HT1080 (cell line): Measurements from ENCODE around the gene ELOA2. TPM values are rescaled to one million over a fixed set of nuclear protein-coding genes. Genes with fewer than 3 reads are reported as not detected.
"Not testable (repeated sequence)": the region's sequence is repeated elsewhere in the genome, so short reads cannot be mapped to it uniquely, and the experiment has no call there.

ENCODE experiments used
- DNase-seq: peaks from one replicate; pipeline ENCODE4 v3.0.0-alpha.2; 2015; ENCODE audit warnings: low read depth
- total RNA-seq: library from RNA; depleted of rRNA; stranded (reverse); fragments of >200 nt; shearing (Covaris generic); gene quantifications from 2 replicates; pipeline ENCODE4 v1.2.3, GENCODE V29; 2014; rRNA removed

The ELOA2 gene
- total RNA-seq, 1 experiment from 2014 or later, result not detected

GRCh38 chr18:47022821-47023220 lies 12.6 kb downstream of the ELOA2 start:
- not testable (repeated sequence) for DNase-seq

- DNase-seq, result not testable (repeated sequence)
Measured at GRCh38 chr18:47020757-47021156, 14.7 kb downstream of the ELOA2 start.

GRCh38 chr18:47019870-47020269 lies 15.6 kb downstream of the ELOA2 start:
- DNase-seq, result not testable (repeated sequence)

Other genes with a start within 250 kb of the ELOA2 start
- 12.8 and 20.8 TPM in 2 replicates for gene PIAS2, start 118.1 kb downstream of the ELOA2 start, total RNA-seq
- gene KATNAL2, start 118.0 kb downstream of the ELOA2 start, total RNA-seq, result not detected in 2 replicates
- gene HDHD2, start 114.9 kb upstream of the ELOA2 start, total RNA-seq, result 13.3 and 20.3 TPM in 2 replicates
- 61.8 and 77.7 TPM in 2 replicates for gene IER3IP1, start 140.7 kb upstream of the ELOA2 start, total RNA-seq
- gene SKOR2, start 216.0 kb upstream of the ELOA2 start, total RNA-seq, result not detected in 2 replicates